ENCODE data around the gene CDK11B. TPM values are rescaled to one million over a fixed set of nuclear protein-coding genes. Genes with fewer than 3 reads are reported as not detected.

Gene CDK11B
- total RNA-seq, 4 donors from 2014 or later, result 6.8 to 28.5 (median 11.8) TPM

- Histone ChIP-seq H3K4me3 (no peak overlapping the region), H3K4me1 (no peaks in the 10 kb centered on the region), H3K9me3 (no peaks in the 10 kb centered on the region), H3K27ac (no peak overlapping the region), H3K27me3 (no peaks in the 10 kb centered on the region), H3K36me3 (no peaks in the 10 kb centered on the region)
- no peak for DNase-seq
- TF ChIP-seq POLR2A (IDR thresholded peaks at IDR 0.05) (no peak), CTCF (IDR thresholded peaks at IDR 0.05) (no peak)
- intact Hi-C loops (cut with DNase I; ENCODE audit: low total_unique reads), result no loop called here
Observed at GRCh38 chr1:1670866-1671265, 12.1 kb upstream of the CDK11B start.

- DNase-seq, result no peak
- TF ChIP-seq CTCF (IDR thresholded peaks at IDR 0.05), result no peak
- TF ChIP-seq POLR2A (IDR thresholded peaks at IDR 0.05), result no peak
- Histone ChIP-seq H3K9me3 (no peaks in the 10 kb centered on the region), H3K27me3 (no peaks in the 10 kb centered on the region), H3K4me3 (no peak overlapping the region), H3K36me3 (no peaks in the 10 kb centered on the region), H3K27ac (no peak overlapping the region), H3K4me1 (no peaks in the 10 kb centered on the region)
- intact Hi-C loops (cut with DNase I; ENCODE audit: low total_unique reads), result no loop called here
Observed at GRCh38 chr1:1669468-1670440, 10.9 kb upstream of the CDK11B start.

- intact Hi-C loops (cut with DNase I; ENCODE audit: low total_unique reads), result no loop called here
- peak in 1 of 2 donors; percentile 8 for DNase-seq
Observed at GRCh38 chr1:1666526-1666925, 7.7 kb upstream of the CDK11B start.

GRCh38 chr1:1665815-1666251 lies 7.0 kb upstream of the CDK11B start:
- Histone ChIP-seq H3K36me3 (no peaks in the 10 kb centered on the region), H3K27ac (no peak overlapping the region), H3K4me1 (no peaks in the 10 kb centered on the region), H3K27me3 (no peaks in the 10 kb centered on the region), H3K9me3 (no peaks in the 10 kb centered on the region), H3K4me3 (no peak overlapping the region)
- intact Hi-C loops (cut with DNase I; ENCODE audit: low total_unique reads), result no loop called here
- no peak for TF ChIP-seq CTCF (IDR thresholded peaks at IDR 0.05)
- TF ChIP-seq POLR2A (IDR thresholded peaks at IDR 0.05), result no peak
- no peak for DNase-seq

More at GRCh38 chr1:1666526-1666925, 7.7 kb upstream of the CDK11B start:
- Histone ChIP-seq H3K4me1 (no peaks in the 10 kb centered on the region), H3K36me3 (no peaks in the 10 kb centered on the region), H3K27me3 (no peaks in the 10 kb centered on the region), H3K27ac (no peak overlapping the region), H3K4me3 (no peak overlapping the region), H3K9me3 (no peaks in the 10 kb centered on the region)
- TF ChIP-seq POLR2A (IDR thresholded peaks at IDR 0.05) (no peak), CTCF (IDR thresholded peaks at IDR 0.05) (no peak)
